SU-DHL-6 (cell line): ENCODE measurements around the gene ETV6.

Source experiments
- H2AFZ ChIP-seq: fragments of 200-600 bp; sonication (generic); 2 replicates; pipeline ENCODE4 v1.6.1; 2014; ENCODE audit warnings: low read depth, mild to moderate bottlenecking, moderate library complexity, mixed read lengths, antibody characterized with exemption, low read length; ENCODE audit not compliant: severe bottlenecking
- H3F3A ChIP-seq: fragments of 200-600 bp; shearing (Covaris generic); 2 replicates; pipeline ENCODE4 v1.6.0; 2016; ENCODE audit warnings: antibody characterized with exemption, mild to moderate bottlenecking; ENCODE audit not compliant: insufficient read depth
- H3K27ac ChIP-seq: fragments of 200-600 bp; sonication (generic); 2 replicates; pipeline ENCODE4 v1.5.1; 2016; ENCODE audit warnings: low read depth, mild to moderate bottlenecking, low read length, moderate library complexity, mixed read lengths
- H3K27me3 ChIP-seq: fragments of 200-600 bp; sonication (generic), shearing (Covaris generic); 2 replicates; pipeline ENCODE4 v1.6.0; 2014; ENCODE audit warnings: mild to moderate bottlenecking, low read length
- H3K36me3 ChIP-seq: fragments of 200-600 bp; sonication (generic); 2 replicates; pipeline ENCODE4 v1.6.1; 2014; ENCODE audit warnings: mild to moderate bottlenecking, low read length, mixed read lengths
- H3K4me2 ChIP-seq: fragments of 300-600, 200-600 bp; shearing (Covaris generic), sonication (generic); 2 replicates; pipeline ENCODE4 v1.6.0; 2014; ENCODE audit warnings: low read length, low read depth, mild to moderate bottlenecking; ENCODE audit not compliant: poor library complexity, severe bottlenecking
- H3K4me3 ChIP-seq: fragments of 200-600 bp; sonication (generic); 2 replicates; pipeline ENCODE4 v1.5.1; 2014; ENCODE audit warnings: antibody characterized with exemption, low read length, mild to moderate bottlenecking, mixed read lengths; ENCODE audit not compliant: insufficient read depth, poor library complexity, severe bottlenecking
- H3K79me2 ChIP-seq: fragments of 200-600 bp; sonication (generic); 2 replicates; pipeline ENCODE4 v1.6.1; 2014; ENCODE audit warnings: mild to moderate bottlenecking, low read length, moderate library complexity; ENCODE audit not compliant: insufficient read depth
- H3K9ac ChIP-seq: fragments of 200-600 bp; sonication (generic); 2 replicates; pipeline ENCODE4 v1.7.0; 2014; ENCODE audit warnings: mild to moderate bottlenecking, low read length
- H3K9me2 ChIP-seq: fragments of 200-600 bp; sonication (generic); replicated peaks from 2 replicates; pipeline ENCODE4 v1.6.1; 2014; ENCODE audit warnings: low read length; ENCODE audit not compliant: insufficient read depth
- H3K9me3 ChIP-seq: fragments of 200-600 bp; sonication (generic); 2 replicates; pipeline ENCODE4 v1.6.1; 2014; ENCODE audit warnings: low read length, mixed read lengths; ENCODE audit not compliant: insufficient read depth
- H4K20me1 ChIP-seq: fragments of 200-600 bp; sonication (generic); 2 replicates; pipeline ENCODE4 v1.6.1; 2014; ENCODE audit warnings: low read depth, mild to moderate bottlenecking, antibody characterized with exemption, low read length, moderate library complexity, mixed read lengths
- CTCF ChIP-seq: fragments of 200-600 bp; sonication (generic); IDR thresholded peaks from one replicate; pipeline ENCODE4 v1.5.1; 2017; ENCODE audit warnings: antibody characterized with exemption, mild to moderate bottlenecking, low read length, moderate library complexity; ENCODE audit not compliant: insufficient read depth, poor library complexity, severe bottlenecking
- EZH2phosphoT487 ChIP-seq: fragments of 200-600 bp; sonication (generic), shearing (Covaris generic); conservative IDR thresholded peaks from 2 replicates; pipeline ENCODE4 v1.6.1; 2018; ENCODE audit warnings: mild to moderate bottlenecking, antibody characterized with exemption, low read length, moderate library complexity, mixed read lengths

ETV6 gene

GRCh38 chr12:11884116-11884515 is 234.6 kb downstream of the ETV6 start:
- Histone ChIP-seq H3K79me2 (no peaks in the 10 kb centered on the region), H4K20me1 (no peaks in the 10 kb centered on the region), H3K9me2 (no peaks in the 10 kb centered on the region), H3K4me3 (no peak overlapping the region), H3K27ac (no peak overlapping the region), H2AFZ (no peak overlapping the region), H3F3A (no peaks in the 10 kb centered on the region), H3K9me3 (no peaks in the 10 kb centered on the region), H3K4me2 (no peak overlapping the region), H3K27me3 (no peaks in the 10 kb centered on the region), H3K36me3 (no peaks in the 10 kb centered on the region), H3K9ac (no peak overlapping the region)
- TF ChIP-seq CTCF (no peak), EZH2phosphoT487 (no peak)

- Histone ChIP-seq H3K9me3 (no peaks in the 10 kb centered on the region), H3K27me3 (no peaks in the 10 kb centered on the region), H3K9ac (no peak overlapping the region), H3K9me2 (no peaks in the 10 kb centered on the region), H3K27ac (no peak overlapping the region), H4K20me1 (no peaks in the 10 kb centered on the region), H3K4me3 (no peak overlapping the region), H2AFZ (no peak overlapping the region), H3K79me2 (no peaks in the 10 kb centered on the region), H3F3A (no peaks in the 10 kb centered on the region), H3K36me3 (no peaks in the 10 kb centered on the region), H3K4me2 (no peak overlapping the region)
- TF ChIP-seq CTCF = no peak
- no peak for TF ChIP-seq EZH2phosphoT487
Measured at GRCh38 chr12:11884706-11885105, 235.2 kb downstream of the ETV6 start.

- Histone ChIP-seq H3K4me2 (no peak overlapping the region), H3F3A (no peaks in the 10 kb centered on the region), H3K9ac (no peak overlapping the region), H3K9me2 (no peaks in the 10 kb centered on the region), H2AFZ (no peak overlapping the region), H3K27ac (no peak overlapping the region), H3K79me2 (no peaks in the 10 kb centered on the region), H3K9me3 (no peaks in the 10 kb centered on the region), H3K36me3 (no peaks in the 10 kb centered on the region), H3K27me3 (no peaks in the 10 kb centered on the region), H3K4me3 (no peak overlapping the region), H4K20me1 (no peaks in the 10 kb centered on the region)
- no peak for TF ChIP-seq CTCF
- TF ChIP-seq EZH2phosphoT487 = no peak
Measured at GRCh38 chr12:11885261-11886038, 236.0 kb downstream of the ETV6 start.
